GM21576 (cell line): ENCODE data around the gene SVIL.

ENCODE experiments used
- ATAC-seq: cut with Tn5 transposase; IDR thresholded peaks from one replicate; pipeline ENCODE4 v1.9.1; 2021; ENCODE audit warnings: mild to moderate bottlenecking, moderate library complexity; ENCODE audit not compliant: unreplicated experiment

Gene SVIL, protein sequence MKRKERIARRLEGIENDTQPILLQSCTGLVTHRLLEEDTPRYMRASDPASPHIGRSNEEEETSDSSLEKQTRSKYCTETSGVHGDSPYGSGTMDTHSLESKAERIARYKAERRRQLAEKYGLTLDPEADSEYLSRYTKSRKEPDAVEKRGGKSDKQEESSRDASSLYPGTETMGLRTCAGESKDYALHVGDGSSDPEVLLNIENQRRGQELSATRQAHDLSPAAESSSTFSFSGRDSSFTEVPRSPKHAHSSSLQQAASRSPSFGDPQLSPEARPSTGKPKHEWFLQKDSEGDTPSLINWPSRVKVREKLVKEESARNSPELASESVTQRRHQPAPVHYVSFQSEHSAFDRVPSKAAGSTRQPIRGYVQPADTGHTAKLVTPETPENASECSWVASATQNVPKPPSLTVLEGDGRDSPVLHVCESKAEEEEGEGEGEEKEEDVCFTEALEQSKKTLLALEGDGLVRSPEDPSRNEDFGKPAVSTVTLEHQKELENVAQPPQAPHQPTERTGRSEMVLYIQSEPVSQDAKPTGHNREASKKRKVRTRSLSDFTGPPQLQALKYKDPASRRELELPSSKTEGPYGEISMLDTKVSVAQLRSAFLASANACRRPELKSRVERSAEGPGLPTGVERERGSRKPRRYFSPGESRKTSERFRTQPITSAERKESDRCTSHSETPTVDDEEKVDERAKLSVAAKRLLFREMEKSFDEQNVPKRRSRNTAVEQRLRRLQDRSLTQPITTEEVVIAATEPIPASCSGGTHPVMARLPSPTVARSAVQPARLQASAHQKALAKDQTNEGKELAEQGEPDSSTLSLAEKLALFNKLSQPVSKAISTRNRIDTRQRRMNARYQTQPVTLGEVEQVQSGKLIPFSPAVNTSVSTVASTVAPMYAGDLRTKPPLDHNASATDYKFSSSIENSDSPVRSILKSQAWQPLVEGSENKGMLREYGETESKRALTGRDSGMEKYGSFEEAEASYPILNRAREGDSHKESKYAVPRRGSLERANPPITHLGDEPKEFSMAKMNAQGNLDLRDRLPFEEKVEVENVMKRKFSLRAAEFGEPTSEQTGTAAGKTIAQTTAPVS (N-terminal part only)

GRCh38 chr10:29634764-29635625 is at the start of gene SVIL:
Gene SVIL, minus strand, starts transcription at chr10:29634971. Its CDS starts 79,913 bp downstream, at chr10:29555058.
- no peak for ATAC-seq

DNA sequence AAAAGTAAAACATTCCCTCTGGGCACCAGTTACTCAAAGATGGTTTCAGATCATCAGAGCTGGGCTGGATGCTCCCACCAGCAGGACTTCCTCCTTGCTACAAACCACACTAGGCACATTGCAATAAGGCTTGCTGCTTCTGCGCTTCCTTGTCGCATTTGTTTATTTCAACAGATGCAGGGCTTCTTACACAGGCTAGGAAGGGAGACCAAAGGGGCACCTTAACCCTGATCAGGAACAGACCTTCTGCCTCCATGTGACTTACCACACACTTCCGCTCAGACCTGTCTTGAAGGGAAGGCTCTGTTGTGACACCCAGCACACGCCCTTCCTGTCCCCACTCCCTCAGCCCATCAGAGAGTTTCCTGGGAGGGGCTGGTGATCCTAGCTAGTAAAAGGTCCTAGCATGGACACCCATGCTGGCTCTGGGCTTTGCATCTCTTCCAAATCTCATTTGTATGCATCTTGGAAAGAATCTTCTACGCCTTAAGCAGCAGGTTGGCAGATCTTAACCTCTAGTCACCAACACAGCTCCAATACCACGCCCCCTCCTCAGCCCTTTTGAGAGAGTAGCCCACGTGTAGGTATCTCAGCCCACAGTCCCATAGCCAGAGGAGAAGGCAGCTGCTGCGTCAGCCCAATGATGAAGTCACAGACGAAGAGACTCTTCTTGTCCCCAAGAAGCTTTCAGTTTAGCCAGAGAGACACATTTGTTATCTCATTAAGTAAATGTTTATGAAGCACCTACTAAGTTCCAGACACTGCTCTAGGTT is 47.1 kb upstream of the SVIL start:
- peak; percentile 53 for ATAC-seq

DNA sequence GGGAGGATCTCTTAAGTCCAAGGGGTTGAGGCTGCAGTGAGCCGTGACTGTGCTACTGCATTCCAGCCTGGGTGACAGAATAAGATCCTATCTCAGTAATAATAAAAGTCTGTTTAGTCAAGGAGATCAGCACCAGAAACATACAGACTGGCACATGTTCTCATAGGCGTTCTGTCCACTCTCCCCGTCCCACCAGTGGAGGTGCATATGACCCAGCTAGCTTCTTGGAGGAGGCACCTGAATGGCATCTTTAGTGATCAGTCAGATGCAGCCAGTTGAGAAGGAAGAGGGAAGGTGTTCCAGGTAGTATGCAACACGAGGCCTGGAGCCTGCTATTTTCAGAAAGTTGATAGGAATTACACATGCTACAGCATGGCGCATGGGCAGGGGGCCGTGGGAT is 45.3 kb upstream of the SVIL start:
- ATAC-seq = no peak

- ATAC-seq = no peak
Measured at GRCh38 chr10:29676732-29677131, 42.0 kb upstream of the SVIL start.

DNA sequence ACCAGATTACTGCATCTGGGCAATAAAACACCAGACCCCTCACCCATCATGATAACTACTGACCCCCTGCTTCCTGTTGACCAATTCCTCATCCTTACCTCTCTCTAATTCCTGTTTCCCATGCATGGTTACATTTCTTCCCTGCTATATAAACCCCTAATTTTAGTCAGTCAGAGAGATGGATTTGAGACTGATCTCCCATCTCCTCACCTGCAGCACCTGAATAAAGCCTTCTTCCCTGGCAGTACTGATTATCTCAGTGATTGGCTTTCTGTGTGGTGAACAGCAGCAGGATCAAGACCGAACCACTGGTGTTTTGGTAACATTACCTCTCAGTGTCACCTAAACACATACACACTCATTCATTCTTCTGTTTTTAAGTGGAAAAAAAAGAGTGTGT is 41.2 kb upstream of the SVIL start:
- no peak for ATAC-seq

DNA sequence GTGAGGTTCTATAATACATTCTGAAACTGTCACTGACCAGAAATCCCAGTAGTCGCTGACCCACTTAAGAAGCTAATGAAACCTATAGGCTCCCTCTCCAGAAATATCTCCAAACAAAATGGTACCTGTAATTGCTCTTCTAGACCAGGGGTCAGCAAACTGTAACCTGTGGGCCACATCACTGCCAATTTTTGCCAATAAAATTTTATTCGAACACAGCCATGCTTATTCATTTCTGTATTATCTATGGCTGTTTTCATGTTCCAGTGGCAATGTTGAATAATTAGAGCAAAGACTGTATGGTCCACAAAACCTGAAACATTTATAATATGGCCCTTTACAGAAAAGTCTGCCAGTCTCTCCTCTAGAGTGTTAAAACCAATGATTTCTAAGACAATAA is 37.2 kb upstream of the SVIL start:
- no peak for ATAC-seq

GRCh38 chr10:29671228-29671780 is 36.5 kb upstream of the SVIL start:
- ATAC-seq = no peak

- ATAC-seq = no peak
Measured at GRCh38 chr10:29670761-29671160, 36.0 kb upstream of the SVIL start.

GRCh38 chr10:29669149-29669548 is 34.4 kb upstream of the SVIL start:
- no peak for ATAC-seq

DNA sequence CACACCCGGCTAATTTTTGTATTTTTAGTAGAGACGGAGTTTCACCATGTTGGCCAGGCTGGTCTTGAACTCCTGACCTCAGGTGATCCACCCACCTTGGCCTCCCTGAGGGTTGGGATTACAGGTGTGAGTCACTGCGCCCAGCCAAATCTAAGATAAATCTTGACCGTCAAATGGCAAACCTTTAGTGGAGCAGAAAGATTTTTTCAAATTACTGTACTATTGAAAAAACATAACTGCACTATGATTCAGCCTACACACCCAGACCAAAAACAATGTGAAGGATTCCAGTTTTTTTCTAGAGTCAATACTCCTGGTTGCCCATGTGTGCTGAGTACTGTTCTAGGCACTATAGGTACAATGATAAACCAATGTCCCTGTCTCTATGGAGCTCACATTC is 33.9 kb upstream of the SVIL start:
- ATAC-seq = no peak

- ATAC-seq = no peak
Measured at GRCh38 chr10:29667191-29667590, 32.4 kb upstream of the SVIL start.

DNA sequence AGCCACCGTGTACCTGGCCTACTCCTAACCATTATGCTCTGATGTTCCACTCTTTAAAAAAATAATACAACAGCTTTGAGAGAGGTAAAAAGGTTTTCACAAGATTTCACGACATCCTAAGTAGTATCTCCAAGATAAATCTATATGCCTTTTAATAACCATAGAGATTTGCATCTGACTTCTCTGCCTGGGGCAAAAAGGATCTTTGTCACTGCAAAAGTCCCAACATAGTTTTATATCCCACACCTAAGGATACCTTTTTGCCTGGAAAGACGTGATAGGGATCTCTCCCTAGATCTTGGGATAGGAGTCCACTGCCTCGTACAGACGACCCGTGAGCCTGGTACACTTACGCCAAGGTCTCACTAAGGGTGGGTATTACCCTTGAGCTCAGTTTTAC is 31.4 kb upstream of the SVIL start:
- ATAC-seq = no peak

GRCh38 chr10:29663718-29664117 is 28.9 kb upstream of the SVIL start:
- ATAC-seq = no peak

GRCh38 chr10:29658984-29659965 is 24.5 kb upstream of the SVIL start:
- peak; percentile 98 for ATAC-seq

- no peak for ATAC-seq
Measured at GRCh38 chr10:29657719-29658274, 23.0 kb upstream of the SVIL start.

DNA sequence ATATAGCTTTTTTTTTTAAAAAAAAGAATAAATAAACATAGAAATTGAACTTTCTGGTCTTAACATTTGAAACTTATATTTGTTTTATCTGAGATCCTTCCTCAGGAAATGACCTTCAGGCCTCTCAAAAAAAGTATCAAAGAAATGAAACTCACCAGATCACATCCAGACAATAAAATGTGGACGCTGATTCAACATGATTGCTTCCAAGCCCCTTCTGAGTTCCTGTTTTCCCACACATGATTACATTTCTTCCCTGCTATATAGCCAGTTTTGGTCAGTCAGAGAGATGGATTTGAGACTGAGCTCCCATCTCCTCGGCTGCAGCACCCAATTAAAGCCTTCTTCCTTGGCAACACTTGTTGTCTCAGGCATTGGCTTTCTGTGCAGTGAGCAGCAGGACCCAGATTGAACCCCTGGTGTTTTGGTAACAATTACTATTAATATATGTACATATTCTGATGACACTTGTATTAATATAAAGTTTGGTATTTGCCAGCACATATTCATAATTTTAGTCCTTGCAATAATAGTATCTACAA is 21.8 kb upstream of the SVIL start:
- ATAC-seq = no peak

- ATAC-seq = no peak
Measured at GRCh38 chr10:29652192-29652591, 17.4 kb upstream of the SVIL start.

GRCh38 chr10:29651767-29652166 is 17.0 kb upstream of the SVIL start:
- no peak for ATAC-seq
